Esophagus squamous epithelium (tissue), 5 donors: ENCODE results near the gene RAB43. TPM values are rescaled to one million over a fixed set of nuclear protein-coding genes. Genes with fewer than 3 reads are reported as not detected.

Experiments
- DNase-seq: peaks from one replicate; lab custom pipeline; 2025; lab: John Stamatoyannopoulos, UW
- H3K27ac ChIP-seq, 4 donors: fragments of 200-600 bp; sonication (generic); one replicate each; pipeline ENCODE4 v1.5.1; 2016 to 2019; ENCODE audit warnings: mild to moderate bottlenecking in 1 of 4
- H3K27me3 ChIP-seq, 4 donors: fragments of 200-600 bp; sonication (generic); 1 replicate in 3 of 4; 2 replicates in 1 of 4; pipeline versions ENCODE4 v1.5.1 to v1.6.0; 2017 to 2021; ENCODE audit warnings: antibody characterized with exemption in 1 of 4
- H3K36me3 ChIP-seq, 3 donors: fragments of 200-600 bp; sonication (generic); one replicate each; pipeline ENCODE4 v1.5.1; 2016 to 2019
- H3K4me1 ChIP-seq, 3 donors: fragments of 200-600 bp; sonication (generic); one replicate each; pipeline ENCODE4 v1.5.1; 2017 to 2019
- H3K4me3 ChIP-seq, 4 donors: fragments of 200-600 bp; sonication (generic); 1 replicate in 3 of 4; 2 replicates in 1 of 4; pipeline ENCODE4 v1.5.1; 2016 to 2019; ENCODE audit warnings: mild to moderate bottlenecking in 2 of 4, moderate library complexity in 1 of 4
- H3K9me3 ChIP-seq, 3 donors: fragments of 200-600 bp; sonication (generic); one replicate each; pipeline ENCODE4 v1.5.1; 2016 to 2019
- CTCF ChIP-seq, 6 experiments: fragments of 450-650 bp in 4 of 6; fragments of 200-600 bp in 2 of 6; sonication (generic) in 2 of 6; IDR thresholded peaks; one replicate each; pipeline ENCODE4 v1.5.1; 2016 to 2019; ENCODE audit warnings: antibody characterized with exemption in 6 of 6, mild to moderate bottlenecking in 4 of 6, moderate library complexity in 4 of 6
- POLR2A ChIP-seq, 4 donors: fragments of 450-650 bp; IDR thresholded peaks; one replicate each; pipeline ENCODE4 v1.6.1; 2017; ENCODE audit warnings: antibody characterized with exemption in 4 of 4, mild to moderate bottlenecking in 4 of 4, moderate library complexity in 3 of 4
- WGBS, 2 donors: methylation state at CpG; one replicate each; pipeline ENCODE4 v1.1.5; 2018; 5-methylcytosine and 5-hydroxymethylcytosine counted together
- intact Hi-C: fragments of 100-400 bp; cut with DNase I; formaldehyde crosslinking; loops from one replicate; pipeline ENCODE4 v1.15.0; 2022
- total RNA-seq, 4 donors: library from RNA; depleted of rRNA; stranded (reverse); fragments of >200 nt; gene quantifications; one replicate each; pipeline ENCODE4 v1.1.0, GENCODE V29; 2016
- donor health status: DM: yes; HTN: yes; CAD: no.

The RAB43 gene
- total RNA-seq, 4 donors from 2014 or later, result 4.6 to 11.1 (median 7.9) TPM

GRCh38 chr3:129106866-129107565, 14.6 kb downstream of the RAB43 start:
- TF ChIP-seq CTCF (IDR thresholded peaks at IDR 0.05) (no peak), POLR2A (IDR thresholded peaks at IDR 0.05) (no peak)
- intact Hi-C loops, result no loop called here
- H3K4me3 ChIP-seq, result no peak overlapping the region
- H3K27ac ChIP-seq, result no peak overlapping the region
- WGBS, 2 donors, result 53 to 71% methylated on average over 4 to 13 of the region's 19 CpGs
- H3K9me3 ChIP-seq, result no peaks in the 10 kb centered on the region
- peaks cover 0 to 33% (median 0%) of the 10 kb centered on the region in 3 donors for H3K36me3 ChIP-seq
- peaks cover 0 to 12% (median 0%) of the 10 kb centered on the region in 3 donors for H3K4me1 ChIP-seq
- H3K27me3 ChIP-seq, result no peaks in the 10 kb centered on the region
- no peak for DNase-seq

- DNase-seq, result no peak
- Histone ChIP-seq H3K4me3 (no peak overlapping the region), H3K9me3 (no peaks in the 10 kb centered on the region), H3K4me1 (peaks cover 0 to 12% (median 0%) of the 10 kb centered on the region in 3 donors), H3K27ac (no peak overlapping the region), H3K36me3 (peaks cover 0 to 33% (median 0%) of the 10 kb centered on the region in 3 donors), H3K27me3 (no peaks in the 10 kb centered on the region)
- TF ChIP-seq POLR2A (IDR thresholded peaks at IDR 0.05) (no peak), CTCF (IDR thresholded peaks at IDR 0.05) (no peak)
- intact Hi-C loops, result no loop called here
- WGBS, 2 donors, result 87 to 98% methylated on average over 3 to 4 of the region's 5 CpGs
Measured at GRCh38 chr3:129106320-129106719, 15.3 kb downstream of the RAB43 start.

- intact Hi-C loops, result no loop called here
- WGBS, 2 donors, result 84% methylated on average over 2 to 4 of the region's 4 CpGs
Measured at GRCh38 chr3:129105862-129106261, 15.7 kb downstream of the RAB43 start.

GRCh38 chr3:129104498-129105079, 17.0 kb downstream of the RAB43 start:
- no peak overlapping the region for H3K4me3 ChIP-seq
- no peaks in the 10 kb centered on the region for H3K27me3 ChIP-seq
- H3K27ac ChIP-seq, result no peak overlapping the region
- no peaks in the 10 kb centered on the region for H3K9me3 ChIP-seq
- TF ChIP-seq CTCF (IDR thresholded peaks at IDR 0.05) (no peak), POLR2A (IDR thresholded peaks at IDR 0.05) (no peak)
- 92 to 95% methylated on average over 5 to 6 of the region's 6 CpGs for WGBS, 2 donors
- peaks cover 0 to 12% (median 0%) of the 10 kb centered on the region in 3 donors for H3K4me1 ChIP-seq
- H3K36me3 ChIP-seq, result peaks cover 0 to 33% (median 0%) of the 10 kb centered on the region in 3 donors
- intact Hi-C loops, result no loop called here
- no peak for DNase-seq

More at GRCh38 chr3:129105862-129106261, 15.7 kb downstream of the RAB43 start:
- Histone ChIP-seq H3K36me3 (peaks cover 0 to 38% (median 0%) of the 10 kb centered on the region in 3 donors), H3K9me3 (no peaks in the 10 kb centered on the region), H3K27ac (no peak overlapping the region), H3K4me1 (peaks cover 0 to 12% (median 0%) of the 10 kb centered on the region in 3 donors), H3K4me3 (no peak overlapping the region), H3K27me3 (no peaks in the 10 kb centered on the region)
- DNase-seq, result no peak
- TF ChIP-seq CTCF (IDR thresholded peaks at IDR 0.05) (no peak), POLR2A (IDR thresholded peaks at IDR 0.05) (no peak)

GRCh38 chr3:129104051-129104450, 17.6 kb downstream of the RAB43 start:
- DNase-seq, result no peak
- H3K27me3 ChIP-seq, result no peaks in the 10 kb centered on the region
- intact Hi-C loops, result no loop called here
- WGBS, 2 donors, result 95% methylated on average over 5 of the region's 6 CpGs; no CpG with 5 or more reads in 1 of the 2 donors
- no peaks in the 10 kb centered on the region for H3K9me3 ChIP-seq
- H3K4me1 ChIP-seq, result peaks cover 0 to 12% (median 0%) of the 10 kb centered on the region in 3 donors
- H3K36me3 ChIP-seq, result peaks cover 0 to 29% (median 0%) of the 10 kb centered on the region in 3 donors
- TF ChIP-seq CTCF (IDR thresholded peaks at IDR 0.05) (no peak), POLR2A (IDR thresholded peaks at IDR 0.05) (no peak)
- no peak overlapping the region for H3K27ac ChIP-seq
- no peak overlapping the region for H3K4me3 ChIP-seq
